Measurements from ENCODE around the gene EPB41L2. TPM values are rescaled to one million over a fixed set of nuclear protein-coding genes. Genes with fewer than 3 reads are reported as not detected.

EPB41L2 gene
- total and polyA plus RNA-seq, 9 donors: 125 to 243 (median 190) TPM

DNA sequence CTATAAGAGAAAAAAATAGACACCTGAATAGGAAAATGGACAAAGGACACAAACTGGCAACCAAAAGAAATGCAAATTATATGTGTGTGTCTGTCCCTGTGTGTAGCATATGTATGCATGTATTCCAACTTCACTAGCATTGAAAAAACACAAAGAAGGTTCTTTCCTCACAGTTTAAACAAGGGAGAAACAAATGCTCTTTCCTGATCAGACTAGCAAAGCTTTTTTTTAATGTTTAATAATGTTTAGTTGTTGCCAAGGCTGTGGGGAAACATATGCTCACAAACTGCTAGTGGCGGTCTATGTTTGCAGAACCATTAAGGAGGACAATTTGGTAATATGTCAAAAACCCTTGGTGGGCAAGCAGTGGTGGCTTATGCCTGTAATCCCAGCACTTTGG, 213.5 kb downstream of the EPB41L2 start:
- H3K36me3 ChIP-seq (ENCODE audit: control insufficient read depth, insufficient read depth, low read length): peaks cover 28% of the 10 kb centered on the region
- 69% methylated on average over 1 of the region's 1 CpG for WGBS (ENCODE audit: insufficient coverage)
- no peaks in the 10 kb centered on the region for H3K4me1 ChIP-seq (ENCODE audit: control insufficient read depth, insufficient read depth, low read length)
- H3K4me3 ChIP-seq (ENCODE audit: low read length): no peak overlapping the region
- H3K9me3 ChIP-seq (replicated peaks; ENCODE audit: control insufficient read depth, low read depth, low read length): no peaks in the 10 kb centered on the region
- H3K27ac ChIP-seq (ENCODE audit: low read length): no peak overlapping the region
- peak; percentile 48 for DNase-seq
- no peaks in the 10 kb centered on the region for H3K27me3 ChIP-seq (ENCODE audit: control insufficient read depth, insufficient read depth, low read length)

DNA sequence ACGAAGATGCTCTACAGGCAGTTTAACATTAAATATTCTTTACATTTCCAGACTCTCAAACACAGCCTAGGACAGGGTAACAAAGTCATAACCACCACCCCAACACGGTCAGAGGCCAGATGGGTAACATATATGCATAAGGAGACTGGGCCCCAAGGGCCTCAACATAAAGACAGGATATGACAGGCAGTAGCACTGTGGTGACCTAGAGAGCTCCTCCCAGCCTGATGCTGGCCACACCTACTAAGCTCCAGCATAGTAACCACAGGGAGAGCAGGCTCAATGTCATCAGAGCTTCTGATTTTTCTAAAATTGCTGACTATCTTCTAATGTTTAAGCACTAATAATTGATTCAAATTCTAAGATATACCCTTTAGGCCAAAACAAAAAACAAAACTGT, 214.1 kb downstream of the EPB41L2 start:
- no CpG with 5 or more reads among the region's 2 CpGs for WGBS (ENCODE audit: insufficient coverage)
- Histone ChIP-seq H3K27ac (ENCODE audit: low read length) (no peak overlapping the region), H3K27me3 (ENCODE audit: control insufficient read depth, insufficient read depth, low read length) (no peaks in the 10 kb centered on the region), H3K4me3 (ENCODE audit: low read length) (no peak overlapping the region), H3K36me3 (ENCODE audit: control insufficient read depth, insufficient read depth, low read length) (peaks cover 28% of the 10 kb centered on the region), H3K4me1 (ENCODE audit: control insufficient read depth, insufficient read depth, low read length) (no peaks in the 10 kb centered on the region), H3K9me3 (replicated peaks; ENCODE audit: control insufficient read depth, low read depth, low read length) (no peaks in the 10 kb centered on the region)
- DNase-seq: no peak

DNA sequence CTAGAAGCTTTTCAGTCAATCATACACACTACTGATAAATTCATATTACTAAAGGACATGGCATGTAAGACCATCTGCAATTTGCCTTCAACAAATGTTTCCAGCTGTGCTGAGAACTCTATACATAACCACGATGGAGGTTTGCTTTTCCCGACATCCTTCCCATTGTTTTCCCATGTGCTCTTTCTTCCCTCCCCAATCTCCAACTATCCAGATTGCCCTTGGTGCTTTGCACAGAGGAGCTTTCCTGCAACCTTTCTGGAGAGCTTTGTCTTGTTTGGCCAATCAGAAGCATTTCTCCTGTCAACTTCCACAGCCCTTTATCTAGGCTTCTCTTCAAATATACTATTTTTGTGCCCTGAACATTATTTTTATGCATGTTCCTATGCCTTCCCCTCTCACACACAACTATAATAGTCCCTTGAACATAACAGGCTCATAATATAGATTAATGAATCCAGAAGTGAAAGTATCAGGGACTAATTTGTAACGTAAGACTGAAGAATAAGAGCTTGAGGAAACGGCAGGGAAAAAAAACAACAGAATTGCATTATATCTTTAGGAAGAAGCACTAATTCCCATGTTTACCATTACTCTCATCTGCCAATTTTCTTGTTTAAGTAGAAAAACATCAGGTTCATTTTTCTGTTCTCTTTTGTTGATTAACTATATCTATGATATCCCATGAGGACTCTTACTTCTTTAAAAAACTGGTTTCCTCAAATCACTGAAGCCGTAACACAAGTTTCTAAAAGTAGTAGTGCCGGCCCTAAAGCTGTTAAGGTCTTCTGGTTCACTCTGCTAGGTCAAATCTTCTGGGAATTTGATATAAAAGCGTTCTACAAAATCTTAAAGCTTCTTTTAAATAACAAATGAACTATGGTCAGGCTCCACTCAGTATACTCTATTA, 215.8 kb downstream of the EPB41L2 start:
- peak; percentile 74 for DNase-seq
- H3K4me3 ChIP-seq (ENCODE audit: low read length): no peak overlapping the region
- H3K27me3 ChIP-seq (ENCODE audit: control insufficient read depth, insufficient read depth, low read length): no peaks in the 10 kb centered on the region
- H3K4me1 ChIP-seq (ENCODE audit: control insufficient read depth, insufficient read depth, low read length): no peaks in the 10 kb centered on the region
- 22% methylated on average over 2 of the region's 7 CpGs for WGBS (ENCODE audit: insufficient coverage)
- H3K36me3 ChIP-seq (ENCODE audit: control insufficient read depth, insufficient read depth, low read length): peaks cover 14% of the 10 kb centered on the region
- no peaks in the 10 kb centered on the region for H3K9me3 ChIP-seq (replicated peaks; ENCODE audit: control insufficient read depth, low read depth, low read length)
- H3K27ac ChIP-seq (ENCODE audit: low read length): peak overlapping the region; percentile 4

DNA sequence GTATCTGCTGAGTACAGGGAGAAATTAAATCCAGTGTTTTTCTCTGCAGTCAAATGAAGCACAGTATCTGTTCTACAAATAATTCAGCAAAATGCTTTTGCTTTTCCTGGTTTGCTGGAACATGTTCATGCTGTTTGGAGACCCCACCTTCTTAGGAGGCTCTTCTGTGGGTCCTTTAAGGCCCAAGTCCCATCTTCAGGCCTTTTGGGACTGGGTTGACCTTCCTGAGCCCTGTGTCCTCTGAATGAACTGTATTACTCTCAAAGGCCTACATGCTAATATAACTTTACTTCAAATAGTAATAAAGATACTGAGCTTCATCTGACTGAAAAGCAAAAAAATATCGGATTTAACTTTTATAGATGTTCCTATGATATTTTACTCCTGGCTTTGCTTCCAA, 216.5 kb downstream of the EPB41L2 start:
- WGBS (ENCODE audit: insufficient coverage): no CpG with 5 or more reads among the region's 1 CpG

DNA sequence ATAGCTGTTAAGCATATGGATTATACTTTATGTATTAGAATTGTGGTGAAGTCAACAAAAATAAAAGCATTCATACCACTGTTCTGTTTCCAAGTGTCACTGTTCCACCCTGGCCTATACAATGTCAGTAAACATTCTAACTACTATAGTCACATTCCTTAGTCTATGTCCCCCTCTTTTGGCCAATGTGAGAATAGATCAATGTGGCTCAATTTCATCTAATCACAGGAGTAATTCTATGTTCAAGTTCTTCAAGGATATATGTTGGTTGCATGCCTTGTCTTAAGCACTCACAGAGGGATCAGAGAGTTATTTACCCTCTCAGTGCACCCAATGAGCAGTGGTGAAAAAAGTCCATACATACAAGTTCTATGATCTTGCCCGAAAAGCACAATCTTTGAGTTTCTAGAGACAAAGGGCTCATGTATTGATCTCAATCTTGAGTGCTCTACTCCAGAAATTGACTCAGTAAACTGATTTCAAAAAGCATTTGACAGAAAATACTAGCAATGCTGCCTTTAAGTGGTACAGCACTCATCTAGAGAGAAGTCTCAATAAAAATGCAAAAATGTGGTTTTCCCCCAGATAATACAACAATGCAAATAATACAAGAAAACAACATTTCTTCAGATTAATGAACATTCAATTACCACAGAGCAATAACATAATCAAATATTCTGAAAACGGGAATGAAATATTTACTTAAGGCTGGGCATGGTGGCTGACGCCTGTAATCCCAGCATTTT, 219.3 kb downstream of the EPB41L2 start:
- peak; percentile 51 for DNase-seq
- no peak overlapping the region for H3K4me3 ChIP-seq (ENCODE audit: low read length)
- no peaks in the 10 kb centered on the region for H3K4me1 ChIP-seq (ENCODE audit: control insufficient read depth, insufficient read depth, low read length)
- H3K27ac ChIP-seq (ENCODE audit: low read length): no peak overlapping the region
- H3K36me3 ChIP-seq (ENCODE audit: control insufficient read depth, insufficient read depth, low read length): peaks cover 9% of the 10 kb centered on the region
- no peaks in the 10 kb centered on the region for H3K9me3 ChIP-seq (replicated peaks; ENCODE audit: control insufficient read depth, low read depth, low read length)
- WGBS (ENCODE audit: insufficient coverage): 83% methylated on average over 3 of the region's 3 CpGs
- no peaks in the 10 kb centered on the region for H3K27me3 ChIP-seq (ENCODE audit: control insufficient read depth, insufficient read depth, low read length)

More for the DNA sequence above, 216.5 kb downstream of the EPB41L2 start:
- H3K4me3 ChIP-seq (ENCODE audit: low read length): no peak overlapping the region
- H3K36me3 ChIP-seq (ENCODE audit: control insufficient read depth, insufficient read depth, low read length): peaks cover 9% of the 10 kb centered on the region
- H3K27ac ChIP-seq (ENCODE audit: low read length): peak overlapping the region; percentile 4
- H3K4me1 ChIP-seq (ENCODE audit: control insufficient read depth, insufficient read depth, low read length): no peaks in the 10 kb centered on the region
- H3K27me3 ChIP-seq (ENCODE audit: control insufficient read depth, insufficient read depth, low read length): no peaks in the 10 kb centered on the region
- peak; percentile 61 for DNase-seq
- no peaks in the 10 kb centered on the region for H3K9me3 ChIP-seq (replicated peaks; ENCODE audit: control insufficient read depth, low read depth, low read length)

DNA sequence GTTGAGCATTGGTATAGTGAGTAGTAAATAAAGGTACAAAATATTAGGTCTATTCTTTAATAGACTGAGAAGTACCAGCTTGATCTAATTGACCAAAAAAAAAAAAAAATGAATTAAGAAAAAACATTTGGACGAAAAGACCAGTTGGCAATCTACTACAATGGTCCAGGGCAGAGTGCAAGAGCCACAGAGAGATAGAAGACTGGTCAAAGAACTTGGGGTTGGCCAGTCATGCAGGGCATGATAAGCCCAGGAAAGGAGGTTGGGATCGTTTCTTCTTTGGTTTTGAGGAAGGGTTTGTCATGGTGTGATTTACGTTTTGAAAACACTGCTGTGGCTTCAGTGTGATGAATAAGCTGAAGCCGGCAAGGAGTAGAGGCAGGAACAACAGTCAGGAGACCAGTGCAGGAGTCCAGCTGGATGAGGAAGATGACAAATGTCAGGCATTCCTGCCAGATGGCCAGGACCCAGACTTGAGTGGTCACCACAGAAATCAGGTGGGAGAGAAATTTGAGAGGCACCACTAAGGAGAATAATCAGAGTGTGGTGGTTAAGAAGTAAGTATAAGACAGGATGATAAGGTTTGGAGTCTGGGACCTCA, 221.8 kb downstream of the EPB41L2 start:
- peaks cover 11% of the 10 kb centered on the region for H3K36me3 ChIP-seq (ENCODE audit: control insufficient read depth, insufficient read depth, low read length)
- no peaks in the 10 kb centered on the region for H3K27me3 ChIP-seq (ENCODE audit: control insufficient read depth, insufficient read depth, low read length)
- no peaks in the 10 kb centered on the region for H3K9me3 ChIP-seq (replicated peaks; ENCODE audit: control insufficient read depth, low read depth, low read length)
- peaks cover 2% of the 10 kb centered on the region for H3K4me1 ChIP-seq (ENCODE audit: control insufficient read depth, insufficient read depth, low read length)
- no peak overlapping the region for H3K4me3 ChIP-seq (ENCODE audit: low read length)
- DNase-seq: no peak
- WGBS (ENCODE audit: insufficient coverage): 65% methylated on average over 4 of the region's 4 CpGs
- H3K27ac ChIP-seq (ENCODE audit: low read length): no peak overlapping the region

DNA sequence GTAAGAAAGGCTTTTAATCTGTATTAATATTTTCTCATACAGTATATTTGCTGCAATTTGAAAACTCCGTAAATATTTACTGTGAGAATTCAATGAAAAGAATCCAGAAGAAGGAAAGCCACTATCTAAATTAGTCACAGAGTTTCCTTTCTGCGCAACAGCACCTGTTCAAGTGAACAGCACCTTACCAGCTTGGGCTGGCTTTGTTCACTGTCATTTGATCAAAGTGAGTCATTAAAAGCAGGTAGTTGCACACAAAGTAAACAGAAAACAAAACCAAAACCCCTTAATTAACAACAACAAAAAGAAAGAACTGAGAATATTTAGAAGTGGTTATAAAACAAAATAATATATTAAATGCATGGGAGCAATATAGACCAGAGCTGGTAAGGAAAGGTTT, 223.0 kb downstream of the EPB41L2 start:
- Histone ChIP-seq H3K27ac (ENCODE audit: low read length) (no peak overlapping the region), H3K4me3 (ENCODE audit: low read length) (no peak overlapping the region), H3K27me3 (ENCODE audit: control insufficient read depth, insufficient read depth, low read length) (no peaks in the 10 kb centered on the region), H3K36me3 (ENCODE audit: control insufficient read depth, insufficient read depth, low read length) (peaks cover 10% of the 10 kb centered on the region), H3K4me1 (ENCODE audit: control insufficient read depth, insufficient read depth, low read length) (peaks cover 2% of the 10 kb centered on the region), H3K9me3 (replicated peaks; ENCODE audit: control insufficient read depth, low read depth, low read length) (no peaks in the 10 kb centered on the region)
- WGBS (ENCODE audit: insufficient coverage): no CpG with 5 or more reads among the region's 2 CpGs
- DNase-seq: no peak

DNA sequence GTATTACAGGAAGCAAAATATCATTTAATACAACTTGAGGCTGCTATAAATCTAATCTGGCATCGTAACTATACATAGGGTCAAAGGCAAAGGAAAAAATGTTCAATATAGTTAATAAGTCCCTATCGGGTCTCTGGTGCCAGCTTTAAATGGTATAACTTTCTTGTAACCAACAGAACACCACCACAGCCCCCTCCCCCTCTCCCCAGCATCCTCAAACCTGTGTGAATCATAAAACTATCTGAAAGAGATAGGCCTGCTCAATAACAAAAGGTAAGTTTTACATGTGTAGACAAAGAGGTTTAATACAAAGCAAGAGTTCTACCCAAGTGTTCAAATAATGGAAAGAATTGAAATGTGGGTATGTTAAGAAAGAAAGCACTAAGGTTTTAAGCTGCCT, 223.7 kb downstream of the EPB41L2 start:
- Histone ChIP-seq H3K4me1 (ENCODE audit: control insufficient read depth, insufficient read depth, low read length) (peaks cover 2% of the 10 kb centered on the region), H3K27ac (ENCODE audit: low read length) (no peak overlapping the region), H3K27me3 (ENCODE audit: control insufficient read depth, insufficient read depth, low read length) (no peaks in the 10 kb centered on the region), H3K4me3 (ENCODE audit: low read length) (no peak overlapping the region), H3K36me3 (ENCODE audit: control insufficient read depth, insufficient read depth, low read length) (peaks cover 8% of the 10 kb centered on the region), H3K9me3 (replicated peaks; ENCODE audit: control insufficient read depth, low read depth, low read length) (no peaks in the 10 kb centered on the region)
- DNase-seq: no peak
- WGBS (ENCODE audit: insufficient coverage): no CpG with 5 or more reads among the region's 2 CpGs

DNA sequence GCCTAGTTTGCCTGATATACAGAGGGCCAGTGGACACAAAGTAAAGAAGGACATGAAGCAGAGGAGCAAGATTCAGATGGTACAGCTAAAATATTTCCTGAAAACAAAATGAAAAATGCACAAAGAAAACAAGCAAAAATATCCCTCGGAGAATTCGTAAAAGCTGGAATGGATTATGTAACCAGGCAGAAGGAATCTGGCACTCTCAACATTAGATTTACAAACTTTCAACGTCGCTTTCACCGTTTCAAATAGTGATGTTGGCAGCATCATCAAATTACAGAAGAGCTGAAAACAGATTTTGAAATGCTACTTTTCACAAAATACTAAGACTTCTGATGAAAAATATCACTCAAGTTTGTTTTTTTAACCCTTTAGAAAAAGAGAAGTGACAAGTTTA, 224.1 kb downstream of the EPB41L2 start:
- WGBS (ENCODE audit: insufficient coverage): 0% methylated on average over 1 of the region's 5 CpGs
- H3K27me3 ChIP-seq (ENCODE audit: control insufficient read depth, insufficient read depth, low read length): no peaks in the 10 kb centered on the region
- H3K4me1 ChIP-seq (ENCODE audit: control insufficient read depth, insufficient read depth, low read length): peaks cover 2% of the 10 kb centered on the region
- peaks cover 8% of the 10 kb centered on the region for H3K36me3 ChIP-seq (ENCODE audit: control insufficient read depth, insufficient read depth, low read length)
- DNase-seq: no peak
- H3K4me3 ChIP-seq (ENCODE audit: low read length): no peak overlapping the region
- no peaks in the 10 kb centered on the region for H3K9me3 ChIP-seq (replicated peaks; ENCODE audit: control insufficient read depth, low read depth, low read length)
- no peak overlapping the region for H3K27ac ChIP-seq (ENCODE audit: low read length)

DNA sequence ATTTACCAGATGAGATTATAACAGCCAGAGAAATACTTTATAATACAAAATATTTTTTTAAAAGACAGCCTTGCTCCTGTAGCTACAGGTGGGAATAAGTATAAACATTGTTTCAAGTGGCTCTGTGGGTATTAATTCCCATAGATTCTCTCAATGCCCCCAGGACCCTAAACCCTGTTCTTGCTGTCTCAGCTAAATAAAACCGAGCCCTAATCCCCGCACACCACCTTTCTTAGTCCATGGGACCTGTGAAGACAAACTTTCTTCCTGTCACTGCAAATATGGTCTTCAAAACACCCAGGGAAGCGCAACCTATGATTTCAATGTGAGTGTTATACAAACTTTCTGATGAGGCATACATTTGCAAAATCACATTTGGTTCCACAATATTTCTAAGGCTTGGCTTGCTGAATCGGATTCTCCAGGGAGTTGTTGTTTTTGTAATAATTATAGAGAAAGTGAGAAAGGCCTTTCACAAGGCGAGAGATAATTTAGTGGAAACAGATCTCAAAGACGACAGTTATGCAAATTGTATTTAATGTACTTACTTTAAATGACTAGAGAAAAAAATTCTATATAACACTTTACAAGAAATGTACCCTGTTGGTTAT, 224.7 kb downstream of the EPB41L2 start:
- Histone ChIP-seq H3K27ac (ENCODE audit: low read length) (no peak overlapping the region), H3K9me3 (replicated peaks; ENCODE audit: control insufficient read depth, low read depth, low read length) (no peaks in the 10 kb centered on the region), H3K4me3 (ENCODE audit: low read length) (no peak overlapping the region), H3K4me1 (ENCODE audit: control insufficient read depth, insufficient read depth, low read length) (peaks cover 2% of the 10 kb centered on the region), H3K27me3 (ENCODE audit: control insufficient read depth, insufficient read depth, low read length) (no peaks in the 10 kb centered on the region), H3K36me3 (ENCODE audit: control insufficient read depth, insufficient read depth, low read length) (peaks cover 13% of the 10 kb centered on the region)
- WGBS (ENCODE audit: insufficient coverage): 80% methylated on average over 1 of the region's 6 CpGs
- no peak for DNase-seq

Measured in muscle of leg (tissue), 11 donors.